DND-41 (cell line): ENCODE measurements around the gene RBBP5.

ENCODE experiments used
- ATAC-seq: fragments of 200-7000 bp; cut with Tn5 transposase; 3 replicates; pipeline ENCODE4 v1.9.1; 2021; ENCODE audit warnings: low read depth; ENCODE audit not compliant: insufficient read depth
- DNase-seq: peaks from one replicate; pipeline ENCODE4 v3.0.0-alpha.2; 2020
- H2AFZ ChIP-seq: 2 replicates; pipeline ENCODE4 v1.6.0; 2012; ENCODE audit warnings: low read depth, low read length
- H3K27ac ChIP-seq: 2 replicates; pipeline ENCODE4 v1.5.1; 2012; ENCODE audit warnings: low read length, inconsistent platforms
- H3K27me3 ChIP-seq: fragments of 200-600 bp; sonication (generic); 2 replicates; pipeline ENCODE4 v1.6.0; 2012; ENCODE audit warnings: low read length, mild to moderate bottlenecking, inconsistent platforms; ENCODE audit not compliant: insufficient read depth, poor library complexity
- H3K36me3 ChIP-seq: 2 replicates; pipeline ENCODE4 v1.5.1; 2012; ENCODE audit warnings: low read length, inconsistent platforms; ENCODE audit not compliant: insufficient read depth
- H3K4me1 ChIP-seq: 2 replicates; pipeline ENCODE4 v1.5.1; 2012; ENCODE audit warnings: mild to moderate bottlenecking, low read length; ENCODE audit not compliant: insufficient read depth
- H3K4me2 ChIP-seq: 2 replicates; pipeline ENCODE4 v1.6.0; 2012; ENCODE audit warnings: mild to moderate bottlenecking, moderate library complexity, low read length, inconsistent platforms; ENCODE audit not compliant: insufficient read depth
- H3K4me3 ChIP-seq, 2 experiments: fragments of 200-600 bp in 1 of 2; shearing (Covaris generic) in 1 of 2; 2 replicates each; pipeline ENCODE4 v1.5.1; 2012 to 2016; ENCODE audit warnings: inconsistent platforms in 2 of 2, low read length in 2 of 2, mild to moderate bottlenecking in 2 of 2, low read depth in 1 of 2, moderate library complexity in 1 of 2
- H3K79me2 ChIP-seq: 2 replicates; pipeline ENCODE4 v1.6.0; 2012; ENCODE audit warnings: low read length, inconsistent platforms; ENCODE audit not compliant: insufficient read depth
- H3K9ac ChIP-seq: 2 replicates; pipeline ENCODE4 v1.6.0; 2012; ENCODE audit warnings: low read depth, mild to moderate bottlenecking, inconsistent platforms, low read length, moderate library complexity
- H3K9me3 ChIP-seq: 2 replicates; pipeline ENCODE4 v1.5.1; 2012; ENCODE audit warnings: low read length, moderate library complexity, mild to moderate bottlenecking, inconsistent platforms; ENCODE audit not compliant: insufficient read depth, severe bottlenecking
- H4K20me1 ChIP-seq: 2 replicates; pipeline ENCODE4 v1.6.0; 2012; ENCODE audit warnings: low read length; ENCODE audit not compliant: insufficient read depth
- EZH2 ChIP-seq: IDR thresholded peaks from 3 replicates; pipeline ENCODE4 v1.6.1; 2012; ENCODE audit warnings: borderline replicate concordance, low read depth, mild to moderate bottlenecking, moderate library complexity, low read length, inconsistent platforms; ENCODE audit not compliant: severe bottlenecking
- TF ChIP-seq, protein P1 (sequence below): IDR thresholded peaks from 2 replicates; pipeline ENCODE4 v1.5.1; 2012; ENCODE audit warnings: borderline replicate concordance, low read length, moderate library complexity, mild to moderate bottlenecking; ENCODE audit not compliant: poor library complexity, severe bottlenecking; ENCODE audit errors: extremely low read depth

RBBP5 gene

DNA sequence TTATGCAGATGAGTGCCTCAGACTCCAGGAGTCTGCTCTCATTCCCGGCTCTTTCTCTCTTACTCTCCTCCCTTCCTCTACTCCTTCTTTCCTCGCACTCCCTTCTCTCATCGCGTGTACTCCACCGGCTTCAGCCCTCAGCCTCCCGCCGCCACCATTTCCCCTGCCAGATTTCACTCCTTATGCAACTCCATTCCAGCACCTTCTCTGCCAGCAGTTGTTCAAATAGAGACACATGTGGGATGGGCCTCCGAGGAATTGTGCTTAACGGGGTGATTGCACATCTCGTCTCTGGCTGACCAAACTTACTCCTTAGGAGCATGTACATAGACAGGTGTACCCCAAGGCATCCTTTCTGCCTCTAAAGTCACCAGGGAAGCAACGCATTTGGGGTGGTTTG is 76.6 kb downstream of the RBBP5 start:
- H3K9ac ChIP-seq, result no peak overlapping the region
- no peak for DNase-seq
- no peak overlapping the region for H2AFZ ChIP-seq
- no peak overlapping the region for H3K4me2 ChIP-seq
- TF ChIP-seq, protein P1, sequence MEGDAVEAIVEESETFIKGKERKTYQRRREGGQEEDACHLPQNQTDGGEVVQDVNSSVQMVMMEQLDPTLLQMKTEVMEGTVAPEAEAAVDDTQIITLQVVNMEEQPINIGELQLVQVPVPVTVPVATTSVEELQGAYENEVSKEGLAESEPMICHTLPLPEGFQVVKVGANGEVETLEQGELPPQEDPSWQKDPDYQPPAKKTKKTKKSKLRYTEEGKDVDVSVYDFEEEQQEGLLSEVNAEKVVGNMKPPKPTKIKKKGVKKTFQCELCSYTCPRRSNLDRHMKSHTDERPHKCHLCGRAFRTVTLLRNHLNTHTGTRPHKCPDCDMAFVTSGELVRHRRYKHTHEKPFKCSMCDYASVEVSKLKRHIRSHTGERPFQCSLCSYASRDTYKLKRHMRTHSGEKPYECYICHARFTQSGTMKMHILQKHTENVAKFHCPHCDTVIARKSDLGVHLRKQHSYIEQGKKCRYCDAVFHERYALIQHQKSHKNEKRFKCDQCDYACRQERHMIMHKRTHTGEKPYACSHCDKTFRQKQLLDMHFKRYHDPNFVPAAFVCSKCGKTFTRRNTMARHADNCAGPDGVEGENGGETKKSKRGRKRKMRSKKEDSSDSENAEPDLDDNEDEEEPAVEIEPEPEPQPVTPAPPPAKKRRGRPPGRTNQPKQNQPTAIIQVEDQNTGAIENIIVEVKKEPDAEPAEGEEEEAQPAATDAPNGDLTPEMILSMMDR, result no peak
- no peak for TF ChIP-seq EZH2
- H3K9me3 ChIP-seq, result no peaks in the 10 kb centered on the region
- no peak overlapping the region for H3K4me3 ChIP-seq
- H3K36me3 ChIP-seq, result no peaks in the 10 kb centered on the region
- H3K27ac ChIP-seq, result no peak overlapping the region
- ATAC-seq, result no peak
- H3K27me3 ChIP-seq, result peaks cover 23% of the 10 kb centered on the region
- H4K20me1 ChIP-seq, result peaks cover 5% of the 10 kb centered on the region; the same call in 1 of the 2 replicates
- no peaks in the 10 kb centered on the region for H3K79me2 ChIP-seq
- H3K4me1 ChIP-seq, result no peaks in the 10 kb centered on the region

DNA sequence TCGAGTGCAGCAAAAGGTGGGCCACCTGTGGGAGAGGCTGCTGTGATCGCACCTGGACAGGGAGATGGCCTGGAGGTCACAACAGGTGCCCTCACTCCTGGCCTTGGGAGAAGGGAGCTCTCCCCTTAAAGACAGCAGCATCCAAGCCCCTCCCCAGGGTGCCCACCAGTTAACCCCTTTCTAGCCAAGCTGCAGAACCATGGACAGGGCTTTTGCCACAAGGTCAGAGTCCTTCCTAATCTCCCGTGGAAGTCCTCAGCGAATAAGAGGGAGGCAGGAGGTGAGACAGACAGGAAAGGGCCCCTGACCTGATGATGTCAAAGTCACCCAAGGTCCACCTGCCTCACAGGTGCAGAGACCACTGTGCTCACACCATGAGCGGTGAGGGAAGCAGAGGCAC is 77.0 kb downstream of the RBBP5 start:
- peaks cover 23% of the 10 kb centered on the region for H3K27me3 ChIP-seq
- H3K27ac ChIP-seq, result no peak overlapping the region
- no peak for DNase-seq

DNA sequence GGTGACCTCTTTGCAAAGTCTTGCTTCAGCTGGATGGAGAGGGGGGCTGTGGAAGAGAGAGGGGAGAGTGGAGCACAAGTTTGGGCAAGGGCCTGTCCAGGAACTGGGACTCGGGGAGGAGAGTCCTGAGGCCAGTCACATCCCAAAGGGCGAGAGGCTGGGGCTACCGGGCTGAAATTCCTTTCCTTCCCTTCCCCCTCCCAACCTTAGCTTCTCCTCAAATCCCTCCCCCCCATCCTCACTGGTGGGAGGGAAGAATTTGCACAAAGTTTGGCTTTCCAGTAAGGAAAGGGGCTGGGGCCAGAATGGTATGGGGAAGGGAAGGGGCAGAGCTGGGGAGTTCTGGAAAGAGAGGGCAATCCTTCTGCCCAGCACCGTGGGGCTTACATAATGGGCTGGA is 77.9 kb downstream of the RBBP5 start:
- Histone ChIP-seq H3K9me3 (no peaks in the 10 kb centered on the region), H3K27me3 (peaks cover 23% of the 10 kb centered on the region), H3K4me2 (no peak overlapping the region)

More for the DNA sequence above, 77.0 kb downstream of the RBBP5 start:
- H3K9me3 ChIP-seq, result no peaks in the 10 kb centered on the region
- H4K20me1 ChIP-seq, result peaks cover 5% of the 10 kb centered on the region; the same call in 1 of the 2 replicates
- no peaks in the 10 kb centered on the region for H3K4me1 ChIP-seq
- H2AFZ ChIP-seq, result no peak overlapping the region
- no peak overlapping the region for H3K9ac ChIP-seq
- ATAC-seq, result no peak
- no peaks in the 10 kb centered on the region for H3K36me3 ChIP-seq
- no peaks in the 10 kb centered on the region for H3K79me2 ChIP-seq
- TF ChIP-seq, protein P1, result no peak
- no peak for TF ChIP-seq EZH2
- no peak overlapping the region for H3K4me2 ChIP-seq
- no peak overlapping the region for H3K4me3 ChIP-seq

More for the DNA sequence above, 77.9 kb downstream of the RBBP5 start:
- Histone ChIP-seq H3K79me2 (no peaks in the 10 kb centered on the region), H3K36me3 (no peaks in the 10 kb centered on the region), H3K4me3 (no peak overlapping the region), H2AFZ (no peak overlapping the region), H3K9ac (no peak overlapping the region), H4K20me1 (peaks cover 5% of the 10 kb centered on the region; the same call in 1 of the 2 replicates), H3K4me1 (no peaks in the 10 kb centered on the region), H3K27ac (no peak overlapping the region)
- no peak for ATAC-seq
- TF ChIP-seq, protein P1, result no peak
- DNase-seq, result no peak
